HUES6 (cell line): ENCODE data around the gene NOM1.
A peak's percentile ranks its signal among the peaks of the same experiment; 100 is the strongest.

Experiments used
- H3K27ac ChIP-seq: 2 replicates; pipeline ENCODE4 v1.7.0; 2013; ENCODE audit warnings: low read depth, mild to moderate bottlenecking, low read length, inconsistent platforms
- H3K27me3 ChIP-seq: 2 replicates; pipeline ENCODE4 v1.6.1; 2013; ENCODE audit warnings: low read length; ENCODE audit not compliant: control insufficient read depth, insufficient read depth
- H3K36me3 ChIP-seq: 2 replicates; pipeline ENCODE4 v1.6.1; 2013; ENCODE audit warnings: low read length; ENCODE audit not compliant: control insufficient read depth, insufficient read depth
- H3K4me1 ChIP-seq: 2 replicates; pipeline ENCODE4 v1.6.1; 2013; ENCODE audit warnings: low read length; ENCODE audit not compliant: control insufficient read depth, insufficient read depth
- H3K4me3 ChIP-seq: 2 replicates; pipeline ENCODE4 v1.5.1; 2013; ENCODE audit warnings: low read depth, low read length
- H3K9ac ChIP-seq: one replicate; pipeline ENCODE4 v1.6.1; 2013; ENCODE audit warnings: mild to moderate bottlenecking, low read length
- H3K9me3 ChIP-seq: 2 replicates; pipeline ENCODE4 v1.6.1; 2013; ENCODE audit warnings: low read depth, low read length; ENCODE audit not compliant: control insufficient read depth, insufficient read depth

NOM1 gene

DNA sequence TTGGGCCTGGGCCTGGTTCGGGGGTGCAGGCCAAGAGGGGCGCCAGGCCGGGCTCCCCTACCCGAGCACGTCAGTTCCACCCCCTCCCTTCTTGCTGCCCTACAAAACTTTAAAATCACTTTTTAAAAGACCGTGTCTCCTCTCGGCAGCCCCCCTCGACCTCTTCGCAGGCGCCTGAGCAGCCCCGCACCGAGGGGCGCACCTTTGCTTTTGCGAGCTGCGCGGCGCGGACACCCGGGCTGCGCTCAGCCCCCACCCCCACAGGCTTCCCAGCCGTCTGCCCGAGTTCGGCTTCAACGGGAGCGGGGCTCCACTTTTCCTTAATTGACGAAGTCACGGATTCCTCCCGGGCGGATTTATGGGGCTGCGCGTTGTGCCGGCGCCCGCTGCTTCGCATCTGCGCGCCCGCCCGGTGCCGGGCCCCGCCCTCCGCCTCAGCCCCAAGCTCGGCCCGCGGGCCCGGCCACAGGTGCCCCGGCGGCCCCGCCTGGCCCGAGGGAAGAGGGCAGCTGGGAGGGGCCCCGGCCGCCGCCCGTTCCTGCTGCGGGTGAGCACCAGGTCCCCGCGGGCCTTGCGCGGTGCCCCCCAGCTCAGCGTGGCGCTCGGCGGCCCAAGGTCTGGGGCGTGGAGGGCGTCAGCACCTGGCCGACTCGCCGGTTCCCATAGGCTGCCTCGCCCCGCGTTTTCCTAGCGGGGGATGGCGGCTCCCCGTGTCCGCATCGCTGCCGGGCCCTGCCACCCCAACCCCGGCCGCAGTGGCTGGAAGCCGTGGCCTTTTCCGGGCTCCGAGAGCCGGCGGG, 71.8 kb downstream of the NOM1 start:
- Histone ChIP-seq H3K36me3 (no peaks in the 10 kb centered on the region), H3K4me1 (peaks cover 28% of the 10 kb centered on the region), H3K9me3 (no peaks in the 10 kb centered on the region), H3K4me3 (peak overlapping the region; percentile 36), H3K27me3 (peaks cover 100% of the 10 kb centered on the region), H3K9ac (no peak overlapping the region), H3K27ac (no peak overlapping the region)

GRCh38 chr7:157021871-157022680, 72.6 kb downstream of the NOM1 start:
- H3K9me3 ChIP-seq = no peaks in the 10 kb centered on the region
- no peak overlapping the region for H3K27ac ChIP-seq
- peaks cover 100% of the 10 kb centered on the region for H3K27me3 ChIP-seq
- H3K4me1 ChIP-seq = peaks cover 20% of the 10 kb centered on the region
- no peaks in the 10 kb centered on the region for H3K36me3 ChIP-seq
- no peak overlapping the region for H3K9ac ChIP-seq
- H3K4me3 ChIP-seq = peak overlapping the region; percentile 36
